Measurements from ENCODE around the gene SQSTM1. TPM values are rescaled to one million over a fixed set of nuclear protein-coding genes. Genes with fewer than 3 reads are reported as not detected.

Gene SQSTM1
- polyA plus RNA-seq, 2 of the 4 experiments (the other 2 are of a cell fraction): 362 to 625 TPM

DNA sequence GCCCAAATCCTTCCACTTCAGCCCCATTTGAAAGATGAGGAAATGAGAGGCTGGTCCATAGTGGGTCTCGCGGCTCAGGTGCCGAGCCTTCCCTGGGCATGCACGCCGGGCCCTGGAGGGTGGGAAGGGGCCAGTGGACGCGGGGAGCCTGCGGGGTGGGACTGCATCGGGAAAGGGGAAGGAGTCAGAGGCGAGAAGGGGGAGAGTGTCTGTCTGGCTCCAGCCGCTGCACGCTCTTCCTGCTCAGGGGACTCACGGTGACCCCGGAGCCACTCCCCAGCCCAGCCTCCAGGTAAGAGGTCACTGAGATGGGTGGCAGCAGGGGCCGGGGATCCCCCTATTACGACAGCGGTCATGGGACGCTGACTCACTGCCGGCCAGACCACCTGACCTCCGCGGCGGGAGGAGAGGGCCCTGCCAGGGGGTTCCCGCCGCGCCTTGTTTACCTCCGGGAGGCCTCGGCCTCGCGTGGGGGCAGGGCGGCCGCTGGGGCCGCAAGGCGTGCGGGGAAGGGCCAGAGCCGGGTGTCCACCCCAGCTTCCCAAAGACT is 1.9 kb upstream of the SQSTM1 start (continued):
- TF ChIP-seq, protein P1, sequence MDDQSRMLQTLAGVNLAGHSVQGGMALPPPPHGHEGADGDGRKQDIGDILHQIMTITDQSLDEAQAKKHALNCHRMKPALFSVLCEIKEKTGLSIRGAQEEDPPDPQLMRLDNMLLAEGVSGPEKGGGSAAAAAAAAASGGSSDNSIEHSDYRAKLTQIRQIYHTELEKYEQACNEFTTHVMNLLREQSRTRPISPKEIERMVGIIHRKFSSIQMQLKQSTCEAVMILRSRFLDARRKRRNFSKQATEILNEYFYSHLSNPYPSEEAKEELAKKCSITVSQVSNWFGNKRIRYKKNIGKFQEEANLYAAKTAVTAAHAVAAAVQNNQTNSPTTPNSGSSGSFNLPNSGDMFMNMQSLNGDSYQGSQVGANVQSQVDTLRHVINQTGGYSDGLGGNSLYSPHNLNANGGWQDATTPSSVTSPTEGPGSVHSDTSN (IDR thresholded peaks at IDR 0.05): peak; percentile 89
- TF ChIP-seq MYC (IDR thresholded peaks at IDR 0.05; ENCODE audit: borderline replicate concordance, low read length) (no peak; the same call in none of the 2 replicates), CBX8 (IDR thresholded peaks at IDR 0.05) (no peak), POLR2AphosphoS2 (conservative IDR thresholded peaks at IDR 0.05; ENCODE audit: low read length) (no peak), MAFK (IDR thresholded peaks at IDR 0.05; ENCODE audit: partially characterized antibody) (peak; percentile 15), ZSCAN20 (CRISPR knock-in tag; IDR thresholded peaks at IDR 0.05) (no peak), JUN (IDR thresholded peaks at IDR 0.05) (peak; percentile 96 to 99), FOXS1 (CRISPR knock-in tag; IDR thresholded peaks at IDR 0.05) (peak; percentile 89; the same call in 1 of the 2 replicates), RAD21 (conservative IDR thresholded peaks at IDR 0.05 in 1 of 2, IDR thresholded peaks at IDR 0.05 in 1 of 2) (no peak; a peak in 1 of 5 replicates), BHLHE40 (IDR thresholded peaks at IDR 0.05; ENCODE audit: low read depth, low read length) (no peak), MAZ (IDR thresholded peaks at IDR 0.05; ENCODE audit: borderline replicate concordance, low read depth, low read length) (no peak), CHD4 (IDR thresholded peaks at IDR 0.05; ENCODE audit: borderline replicate concordance) (no peak), KDM5A (IDR thresholded peaks at IDR 0.05) (no peak), SMC3 (IDR thresholded peaks at IDR 0.05) (no peak), RNF2 (IDR thresholded peaks at IDR 0.05; ENCODE audit: borderline replicate concordance, low read depth) (no peak), CEBPB (IDR thresholded peaks at IDR 0.05) (peak; percentile 80 to 95), HOXB5 (CRISPR knock-in tag; IDR thresholded peaks at IDR 0.05) (peak; percentile 19), FOSL2 (IDR thresholded peaks at IDR 0.05) (peak; percentile 84), FOSL2 (CRISPR knock-in tag; IDR thresholded peaks at IDR 0.05) (peak; percentile 99), CHD2 (IDR thresholded peaks at IDR 0.05; ENCODE audit: low read length, partially characterized antibody) (peak; percentile 68), GATA3 (IDR thresholded peaks at IDR 0.05; ENCODE audit: borderline replicate concordance) (peak; percentile 89), PHF8 (IDR thresholded peaks at IDR 0.05; ENCODE audit: borderline replicate concordance, low read depth) (no peak), RARB (CRISPR knock-in tag; IDR thresholded peaks at IDR 0.05) (peak; percentile 91), JUNB (IDR thresholded peaks at IDR 0.05) (peak; percentile 87), RFX5 (IDR thresholded peaks at IDR 0.05) (no peak), NR3C1 (IDR thresholded peaks at IDR 0.05) (no peak), TP53 (CRISPR knock-in tag; IDR thresholded peaks at IDR 0.05) (0 out of 2 replicates have a peak, but pooled peaks have one; percentile 0), ZC3H11A (IDR thresholded peaks at IDR 0.05) (no peak), POLR2A (IDR thresholded peaks at IDR 0.05; ENCODE audit: low read length) (no peak; the same call in 1 of the 2 replicates), NFE2L2 (conservative IDR thresholded peaks at IDR 0.05; ENCODE audit: low read length) (peak; percentile 55; the same call in 1 of the 2 replicates), EHMT2 (IDR thresholded peaks at IDR 0.05; ENCODE audit: low read depth) (no peak), HDAC2 (IDR thresholded peaks at IDR 0.05) (no peak), EHF (CRISPR knock-in tag; IDR thresholded peaks at IDR 0.05) (no peak), HOXA7 (CRISPR knock-in tag; IDR thresholded peaks at IDR 0.05) (no peak; the same call in 1 of the 2 replicates), CBX2 (IDR thresholded peaks at IDR 0.05; ENCODE audit: borderline replicate concordance, low read depth) (no peak)
- TF ChIP-seq, protein P2, sequence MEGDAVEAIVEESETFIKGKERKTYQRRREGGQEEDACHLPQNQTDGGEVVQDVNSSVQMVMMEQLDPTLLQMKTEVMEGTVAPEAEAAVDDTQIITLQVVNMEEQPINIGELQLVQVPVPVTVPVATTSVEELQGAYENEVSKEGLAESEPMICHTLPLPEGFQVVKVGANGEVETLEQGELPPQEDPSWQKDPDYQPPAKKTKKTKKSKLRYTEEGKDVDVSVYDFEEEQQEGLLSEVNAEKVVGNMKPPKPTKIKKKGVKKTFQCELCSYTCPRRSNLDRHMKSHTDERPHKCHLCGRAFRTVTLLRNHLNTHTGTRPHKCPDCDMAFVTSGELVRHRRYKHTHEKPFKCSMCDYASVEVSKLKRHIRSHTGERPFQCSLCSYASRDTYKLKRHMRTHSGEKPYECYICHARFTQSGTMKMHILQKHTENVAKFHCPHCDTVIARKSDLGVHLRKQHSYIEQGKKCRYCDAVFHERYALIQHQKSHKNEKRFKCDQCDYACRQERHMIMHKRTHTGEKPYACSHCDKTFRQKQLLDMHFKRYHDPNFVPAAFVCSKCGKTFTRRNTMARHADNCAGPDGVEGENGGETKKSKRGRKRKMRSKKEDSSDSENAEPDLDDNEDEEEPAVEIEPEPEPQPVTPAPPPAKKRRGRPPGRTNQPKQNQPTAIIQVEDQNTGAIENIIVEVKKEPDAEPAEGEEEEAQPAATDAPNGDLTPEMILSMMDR (IDR thresholded peaks at IDR 0.05): no peak
- TF ChIP-seq, protein P3, sequence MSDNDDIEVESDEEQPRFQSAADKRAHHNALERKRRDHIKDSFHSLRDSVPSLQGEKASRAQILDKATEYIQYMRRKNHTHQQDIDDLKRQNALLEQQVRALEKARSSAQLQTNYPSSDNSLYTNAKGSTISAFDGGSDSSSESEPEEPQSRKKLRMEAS (IDR thresholded peaks at IDR 0.05): 0 out of 2 replicates have a peak, but pooled peaks have one; percentile 75
- TF ChIP-seq, protein P4, sequence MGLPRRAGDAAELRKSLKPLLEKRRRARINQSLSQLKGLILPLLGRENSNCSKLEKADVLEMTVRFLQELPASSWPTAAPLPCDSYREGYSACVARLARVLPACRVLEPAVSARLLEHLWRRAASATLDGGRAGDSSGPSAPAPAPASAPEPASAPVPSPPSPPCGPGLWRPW (IDR thresholded peaks at IDR 0.05): peak; percentile 65; the same call in 1 of the 2 replicates
- TF ChIP-seq, protein P5, sequence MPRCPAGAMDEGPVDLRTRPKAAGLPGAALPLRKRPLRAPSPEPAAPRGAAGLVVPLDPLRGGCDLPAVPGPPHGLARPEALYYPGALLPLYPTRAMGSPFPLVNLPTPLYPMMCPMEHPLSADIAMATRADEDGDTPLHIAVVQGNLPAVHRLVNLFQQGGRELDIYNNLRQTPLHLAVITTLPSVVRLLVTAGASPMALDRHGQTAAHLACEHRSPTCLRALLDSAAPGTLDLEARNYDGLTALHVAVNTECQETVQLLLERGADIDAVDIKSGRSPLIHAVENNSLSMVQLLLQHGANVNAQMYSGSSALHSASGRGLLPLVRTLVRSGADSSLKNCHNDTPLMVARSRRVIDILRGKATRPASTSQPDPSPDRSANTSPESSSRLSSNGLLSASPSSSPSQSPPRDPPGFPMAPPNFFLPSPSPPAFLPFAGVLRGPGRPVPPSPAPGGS (IDR thresholded peaks at IDR 0.05): peak; percentile 98
- TF ChIP-seq, protein P6, sequence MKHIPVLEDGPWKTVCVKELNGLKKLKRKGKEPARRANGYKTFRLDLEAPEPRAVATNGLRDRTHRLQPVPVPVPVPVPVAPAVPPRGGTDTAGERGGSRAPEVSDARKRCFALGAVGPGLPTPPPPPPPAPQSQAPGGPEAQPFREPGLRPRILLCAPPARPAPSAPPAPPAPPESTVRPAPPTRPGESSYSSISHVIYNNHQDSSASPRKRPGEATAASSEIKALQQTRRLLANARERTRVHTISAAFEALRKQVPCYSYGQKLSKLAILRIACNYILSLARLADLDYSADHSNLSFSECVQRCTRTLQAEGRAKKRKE (CRISPR knock-in tag; IDR thresholded peaks at IDR 0.05; ENCODE audit: low read depth): peak; percentile 30; the same call in 1 of the 2 replicates
- TF ChIP-seq, protein P7, sequence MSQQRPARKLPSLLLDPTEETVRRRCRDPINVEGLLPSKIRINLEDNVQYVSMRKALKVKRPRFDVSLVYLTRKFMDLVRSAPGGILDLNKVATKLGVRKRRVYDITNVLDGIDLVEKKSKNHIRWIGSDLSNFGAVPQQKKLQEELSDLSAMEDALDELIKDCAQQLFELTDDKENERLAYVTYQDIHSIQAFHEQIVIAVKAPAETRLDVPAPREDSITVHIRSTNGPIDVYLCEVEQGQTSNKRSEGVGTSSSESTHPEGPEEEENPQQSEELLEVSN (IDR thresholded peaks at IDR 0.05; ENCODE audit: borderline replicate concordance, low read depth): peak; percentile 66
